Skeletal muscle tissue (tissue), 4 donors: ENCODE results near the gene PLAC8. TPM values are rescaled to one million over a fixed set of nuclear protein-coding genes. Genes with fewer than 3 reads are reported as not detected.
A peak's percentile ranks its signal among the peaks of the same experiment; 100 is the strongest.
"Not testable (repeated sequence)": the region's sequence is repeated elsewhere in the genome, so short reads cannot be mapped to it uniquely, and the experiment has no call there.

Experiments
- H3K27ac ChIP-seq: one replicate; pipeline ENCODE4 v1.7.0; 2013; ENCODE audit warnings: mild to moderate bottlenecking, low read depth, low read length, inconsistent platforms
- H3K27me3 ChIP-seq, 3 donors: one replicate each; pipeline ENCODE4 v1.7.0; 2013; ENCODE audit warnings: low read length in 3 of 3; ENCODE audit not compliant: control insufficient read depth in 3 of 3, insufficient read depth in 3 of 3
- H3K36me3 ChIP-seq, 3 donors: one replicate each; pipeline ENCODE4 v1.7.0; 2013; ENCODE audit warnings: low read length in 3 of 3; ENCODE audit not compliant: control insufficient read depth in 3 of 3, insufficient read depth in 3 of 3
- H3K4me1 ChIP-seq, 3 donors: one replicate each; pipeline ENCODE4 v1.7.0; 2013; ENCODE audit warnings: low read length in 3 of 3, mild to moderate bottlenecking in 3 of 3; ENCODE audit not compliant: control insufficient read depth in 3 of 3, insufficient read depth in 3 of 3
- H3K4me3 ChIP-seq, 3 donors: one replicate each; pipeline ENCODE4 v1.7.0; 2013; ENCODE audit warnings: low read length in 3 of 3
- H3K9ac ChIP-seq, 3 donors: one replicate each; pipeline ENCODE4 v1.7.0; 2013; ENCODE audit warnings: low read length in 3 of 3, mild to moderate bottlenecking in 3 of 3, moderate library complexity in 2 of 3, low read depth in 1 of 3
- H3K9me3 ChIP-seq, 3 donors: one replicate each; pipeline ENCODE4 v1.7.0; 2013; ENCODE audit warnings: low read length in 3 of 3; ENCODE audit not compliant: control insufficient read depth in 3 of 3
- total RNA-seq: library from RNA; depleted of rRNA; stranded (reverse); fragments of >200 nt; gene quantifications from one replicate; pipeline ENCODE4 v1.2.3, GENCODE V29; 2014
- donor health status: Osteomylitis.

Gene PLAC8
- total RNA-seq, 1 donor from 2014 or later, result 11.0 TPM

DNA sequence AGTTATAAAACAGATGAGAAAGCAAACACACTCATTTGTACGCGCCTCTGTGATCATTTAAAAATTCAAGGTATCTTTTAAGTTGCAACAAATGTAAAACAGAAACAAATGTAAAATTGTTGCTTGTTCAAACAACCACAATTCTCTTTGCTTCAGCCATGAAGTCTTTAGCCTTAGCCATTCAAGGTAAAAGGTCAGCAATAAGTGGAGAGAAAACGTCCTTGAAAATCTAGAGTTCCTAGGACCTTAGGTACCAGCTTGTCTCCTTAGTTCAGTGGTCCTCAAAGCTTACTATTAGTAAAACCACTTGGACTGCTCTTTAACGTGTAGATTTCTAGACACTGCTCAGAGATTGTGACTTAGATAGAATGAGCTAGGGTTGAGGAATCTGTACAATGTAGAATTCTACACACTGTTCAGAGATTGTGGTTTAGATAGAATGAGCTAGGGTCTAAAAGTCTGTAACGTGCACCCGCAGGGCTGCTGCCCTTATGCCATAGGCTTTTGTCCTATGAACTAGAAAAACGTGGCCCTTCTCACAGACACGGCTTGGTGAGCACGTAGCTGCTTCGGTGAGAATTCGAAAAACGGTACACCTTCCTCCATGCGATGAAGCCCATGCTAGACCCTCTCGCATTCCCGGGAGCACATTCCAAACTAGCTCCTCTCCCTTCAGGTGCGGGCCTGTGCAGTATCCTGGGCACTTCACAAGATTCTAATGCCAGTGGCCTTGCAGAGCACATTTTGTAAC, 1.7 kb downstream of the PLAC8 start:
- no peak overlapping the region for H3K27ac ChIP-seq

DNA sequence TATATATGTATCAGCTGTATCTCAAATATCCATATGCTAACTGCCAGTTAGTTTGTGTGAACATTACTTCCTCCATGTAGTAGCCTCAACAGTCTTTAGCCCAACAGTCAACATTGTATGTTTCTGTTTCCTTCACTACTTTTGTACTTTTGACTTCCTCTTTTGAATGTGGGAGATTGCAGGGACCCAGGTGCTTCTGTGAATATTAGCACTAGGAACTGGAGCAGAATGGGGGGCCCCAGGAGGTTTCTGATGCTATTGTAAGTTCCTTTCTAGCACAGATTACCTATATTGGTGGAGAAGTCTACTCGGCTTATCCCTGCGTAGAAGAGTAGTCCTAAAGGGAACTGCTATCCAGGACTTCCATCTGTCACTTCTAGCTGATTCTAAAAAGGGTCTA, 2.3 kb downstream of the PLAC8 start:
- H3K9ac ChIP-seq, result no peak overlapping the region
- H3K36me3 ChIP-seq, result no peaks in the 10 kb centered on the region
- no peak overlapping the region for H3K4me3 ChIP-seq
- no peaks in the 10 kb centered on the region for H3K27me3 ChIP-seq
- no peak overlapping the region for H3K27ac ChIP-seq
- H3K4me1 ChIP-seq, result peaks cover 4 to 8% (median 6%) of the 10 kb centered on the region in 3 donors
- H3K9me3 ChIP-seq, result no peaks in the 10 kb centered on the region

More for the DNA sequence above, 1.7 kb downstream of the PLAC8 start:
- Histone ChIP-seq H3K4me1 (peaks cover 4 to 8% (median 6%) of the 10 kb centered on the region in 3 donors), H3K4me3 (no peak overlapping the region), H3K36me3 (no peaks in the 10 kb centered on the region), H3K9ac (no peak overlapping the region), H3K9me3 (no peaks in the 10 kb centered on the region), H3K27me3 (no peaks in the 10 kb centered on the region)

DNA sequence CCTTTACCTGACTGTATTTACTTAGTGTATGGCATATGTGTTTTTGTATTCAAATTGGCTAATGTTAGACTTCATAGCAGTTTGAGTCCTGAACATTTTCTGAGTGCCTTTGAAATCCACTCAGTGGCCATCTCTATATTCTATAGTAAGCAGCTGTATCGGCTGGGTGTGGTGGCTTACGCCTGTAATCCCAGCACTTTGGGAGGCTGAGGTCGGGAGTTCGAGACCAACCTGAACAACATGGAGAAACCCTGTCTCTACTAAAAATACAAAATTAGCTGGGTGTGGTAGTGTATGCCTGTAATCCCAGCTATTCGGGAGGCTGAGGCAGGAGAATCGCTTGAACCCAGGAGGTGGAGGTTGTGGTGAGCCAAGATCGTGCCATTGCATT, 2.8 kb downstream of the PLAC8 start:
- H3K9me3 ChIP-seq, H3K36me3 ChIP-seq, H3K4me3 ChIP-seq, H3K27ac ChIP-seq, H3K4me1 ChIP-seq, H3K9ac ChIP-seq, H3K27me3 ChIP-seq: not testable (repeated sequence)

DNA sequence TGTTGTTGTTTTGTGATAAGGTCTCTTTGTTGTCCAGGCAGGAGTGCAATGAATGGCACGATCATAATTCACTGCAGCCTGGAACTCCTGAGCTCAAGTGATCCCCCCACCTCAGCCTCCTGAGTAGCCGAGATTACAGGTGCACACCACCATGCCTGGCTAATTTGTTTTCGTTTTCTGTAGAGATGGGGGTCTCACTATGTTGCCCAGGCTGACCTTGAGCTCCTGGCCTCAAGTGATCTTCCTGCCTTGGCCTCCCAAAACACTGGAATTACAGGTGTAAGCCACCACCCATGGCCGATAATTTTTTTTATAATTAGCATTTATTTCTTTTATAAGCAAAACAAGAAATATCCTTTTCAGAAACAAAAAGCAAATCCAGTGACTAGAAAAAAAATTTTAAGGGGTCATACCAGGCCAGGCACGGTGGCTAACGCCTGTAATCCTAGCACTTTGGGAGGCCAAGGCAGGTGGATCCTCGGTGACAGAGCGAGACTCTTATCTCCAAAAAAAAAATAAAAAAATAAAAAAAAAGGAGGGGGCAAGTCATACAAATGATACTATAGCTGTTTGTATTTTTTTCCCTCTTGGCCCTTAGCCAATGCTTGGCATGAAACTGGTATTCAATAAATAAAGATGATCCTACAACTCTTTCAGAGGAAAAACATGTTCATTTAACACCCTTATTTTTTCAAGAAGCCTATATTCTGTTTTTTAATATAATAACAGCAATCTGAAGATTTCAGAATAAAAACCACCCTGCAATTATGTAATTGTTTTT, 3.4 kb downstream of the PLAC8 start:
- no peak overlapping the region for H3K4me3 ChIP-seq
- H3K36me3 ChIP-seq, result no peaks in the 10 kb centered on the region
- no peaks in the 10 kb centered on the region for H3K27me3 ChIP-seq
- peaks cover 4 to 8% (median 6%) of the 10 kb centered on the region in 3 donors for H3K4me1 ChIP-seq
- H3K9ac ChIP-seq, result no peak overlapping the region
- H3K9me3 ChIP-seq, result no peaks in the 10 kb centered on the region
- no peak overlapping the region for H3K27ac ChIP-seq

DNA sequence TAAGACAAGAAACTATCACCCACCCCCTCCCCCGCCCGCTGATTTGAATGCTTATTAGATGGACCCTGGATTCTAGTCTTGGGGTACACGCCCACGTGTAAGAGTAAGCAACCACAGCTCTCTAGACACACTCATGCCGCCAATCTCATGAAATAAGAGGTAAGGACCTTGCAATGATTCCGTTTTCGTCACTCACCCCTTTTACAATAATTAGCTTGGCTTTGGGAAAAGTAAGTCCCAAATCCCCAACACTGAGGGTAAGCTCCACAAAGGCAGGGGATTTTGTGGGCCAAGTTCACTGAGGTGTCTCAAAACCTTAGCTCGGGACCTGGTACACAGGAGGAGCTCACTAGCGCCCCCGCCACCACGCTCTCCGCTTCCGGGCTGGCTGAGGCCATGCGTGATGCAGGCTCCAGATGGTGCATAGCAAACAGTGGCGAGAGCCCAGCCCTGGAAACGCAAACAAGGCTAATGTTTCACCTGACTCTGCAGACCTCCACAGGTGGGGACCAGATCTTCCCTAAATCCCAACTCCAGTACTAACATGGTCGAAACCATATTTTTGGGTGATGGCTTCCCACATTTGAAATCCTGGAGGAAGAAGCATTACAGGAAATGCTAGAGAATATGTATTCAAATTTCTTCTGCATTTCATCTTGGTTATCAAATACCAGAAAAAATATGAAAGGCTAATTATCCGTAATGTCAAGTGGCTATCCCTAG, 4.1 kb downstream of the PLAC8 start:
- Histone ChIP-seq H3K27ac (no peak overlapping the region), H3K27me3 (no peaks in the 10 kb centered on the region), H3K36me3 (no peaks in the 10 kb centered on the region), H3K4me3 (peak overlapping the region; percentile 65 to 83 (median 83)), H3K4me1 (peaks cover 4 to 8% (median 6%) of the 10 kb centered on the region in 3 donors), H3K9me3 (no peaks in the 10 kb centered on the region), H3K9ac (peak overlapping the region; percentile 47 to 68 (median 48))

DNA sequence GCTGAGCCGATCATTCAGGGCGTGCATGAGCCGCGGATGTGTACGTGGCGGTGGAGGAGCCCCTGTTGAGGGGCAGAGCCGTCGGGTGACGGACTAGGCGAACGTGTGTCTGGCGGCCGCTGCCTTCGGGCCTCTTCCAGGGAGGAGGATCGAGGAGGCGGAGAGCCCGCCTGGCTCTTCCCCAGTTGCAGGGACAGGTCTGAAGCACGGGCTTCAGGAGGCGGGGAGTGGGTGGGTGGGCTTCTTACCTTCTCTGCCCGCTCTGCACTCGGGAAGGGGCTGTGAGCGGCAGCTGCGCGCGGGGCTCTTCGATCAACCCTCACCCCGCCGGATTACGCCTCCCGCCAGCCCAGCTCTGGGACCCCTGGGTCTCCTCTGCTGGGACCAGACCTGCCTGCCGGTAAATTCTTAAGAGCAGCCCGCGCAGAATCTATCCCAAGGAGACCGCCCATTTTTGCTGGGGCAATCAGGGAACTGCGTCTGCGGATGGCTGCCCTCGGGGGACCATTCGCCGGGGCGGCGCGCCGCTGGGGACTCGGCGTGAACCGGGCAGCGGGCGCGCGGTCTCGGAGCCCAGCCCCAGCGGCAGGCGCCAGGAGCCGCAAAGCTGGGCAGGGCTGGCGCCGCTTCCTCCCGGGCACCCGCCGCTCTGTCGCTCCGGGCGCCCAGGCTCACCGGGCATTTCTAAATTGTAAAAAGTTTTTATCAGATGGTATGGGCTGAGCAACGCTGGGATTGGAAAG, 4.9 kb downstream of the PLAC8 start:
- Histone ChIP-seq H3K9ac (peak overlapping the region in 2 of 3 donors; percentile 48 to 68), H3K27ac (no peak overlapping the region), H3K27me3 (no peaks in the 10 kb centered on the region), H3K4me3 (peak overlapping the region; percentile 65 to 83 (median 83)), H3K4me1 (peaks cover 4 to 8% (median 6%) of the 10 kb centered on the region in 3 donors), H3K36me3 (no peaks in the 10 kb centered on the region), H3K9me3 (no peaks in the 10 kb centered on the region)

DNA sequence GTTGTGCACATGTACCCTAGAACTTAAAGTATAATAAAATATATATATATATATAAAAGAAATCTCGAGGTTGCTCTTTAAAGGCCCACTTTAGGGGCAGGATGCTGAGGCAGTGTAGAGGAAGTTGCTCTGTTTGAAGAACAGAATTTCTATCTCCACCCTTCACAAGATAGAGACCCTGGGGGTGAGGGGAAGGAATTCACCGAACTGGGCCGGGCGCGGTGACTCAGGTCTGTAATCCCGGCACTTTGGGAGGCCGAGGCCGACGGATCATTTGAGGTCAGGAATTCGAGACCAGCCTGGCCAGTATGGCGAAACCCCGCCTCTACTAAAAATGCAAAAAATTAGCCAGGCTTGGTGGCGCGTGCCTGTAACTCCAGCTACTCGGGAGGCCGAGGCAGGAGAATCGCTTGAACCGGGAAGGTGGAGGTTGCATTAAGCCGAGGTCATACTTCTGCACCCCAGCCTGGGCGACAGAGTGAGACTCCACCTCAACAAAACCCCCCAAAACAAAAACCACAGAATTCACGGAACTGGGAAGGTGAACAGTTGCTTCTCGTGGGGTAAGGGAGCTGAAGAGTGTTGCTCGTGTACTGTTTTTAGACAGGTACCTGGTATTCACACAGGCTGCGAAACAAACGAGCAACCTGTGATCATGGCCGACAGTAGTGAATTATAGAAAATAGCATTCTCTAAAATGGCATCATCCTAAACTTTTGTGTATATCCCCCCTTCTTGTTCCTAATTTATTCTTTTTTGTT, 6.2 kb downstream of the PLAC8 start:
- Histone ChIP-seq H3K4me1 (peaks cover 4 to 8% (median 6%) of the 10 kb centered on the region in 3 donors), H3K27ac (no peak overlapping the region), H3K9me3 (no peaks in the 10 kb centered on the region), H3K36me3 (no peaks in the 10 kb centered on the region), H3K9ac (no peak overlapping the region), H3K4me3 (no peak overlapping the region), H3K27me3 (no peaks in the 10 kb centered on the region)

DNA sequence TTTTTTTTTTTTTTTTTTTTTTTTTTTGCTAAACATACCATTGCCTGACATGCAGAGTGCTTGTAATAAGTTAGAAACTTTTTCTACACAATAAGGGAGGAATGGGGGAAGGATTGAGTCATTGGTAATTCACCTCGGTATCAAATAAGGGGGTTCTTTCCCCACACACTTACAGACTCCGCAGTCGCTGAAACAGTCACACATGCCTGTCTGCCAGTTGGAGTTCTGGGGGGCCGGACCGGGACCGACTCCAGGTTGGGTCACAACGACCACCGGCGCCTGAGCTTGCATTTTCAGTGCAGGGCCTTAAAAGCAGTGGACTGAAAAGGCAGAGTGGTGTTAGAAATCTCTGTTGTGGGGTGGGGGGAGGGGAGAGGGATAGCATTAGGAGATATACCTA, 6.9 kb downstream of the PLAC8 start:
- Histone ChIP-seq H3K9me3 (no peaks in the 10 kb centered on the region), H3K36me3 (no peaks in the 10 kb centered on the region), H3K9ac (no peak overlapping the region), H3K4me3 (no peak overlapping the region), H3K4me1 (peaks cover 4 to 8% (median 6%) of the 10 kb centered on the region in 3 donors), H3K27ac (no peak overlapping the region), H3K27me3 (no peaks in the 10 kb centered on the region)

DNA sequence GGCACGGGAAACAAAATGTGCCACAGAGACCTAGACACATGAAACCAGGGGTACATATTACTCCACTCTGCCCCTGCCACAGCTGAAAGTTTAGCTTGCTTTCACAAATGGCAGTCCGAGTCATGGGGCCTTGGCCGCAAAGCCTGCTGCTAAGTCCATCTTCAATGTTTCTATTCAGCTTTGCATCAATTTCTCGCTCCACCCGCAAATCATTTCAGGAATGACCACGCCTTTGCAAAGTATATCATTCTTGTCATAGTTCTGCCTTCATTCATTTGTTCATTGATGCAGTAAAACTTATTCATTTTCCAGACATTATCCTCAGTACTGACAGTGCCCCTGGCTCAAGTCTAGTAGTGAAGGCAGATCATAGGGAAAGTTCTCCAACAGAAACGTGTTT, 9.5 kb downstream of the PLAC8 start:
- Histone ChIP-seq H3K4me3 (no peak overlapping the region), H3K27me3 (no peaks in the 10 kb centered on the region), H3K36me3 (no peaks in the 10 kb centered on the region), H3K9me3 (no peaks in the 10 kb centered on the region), H3K4me1 (no peaks in the 10 kb centered on the region), H3K9ac (no peak overlapping the region), H3K27ac (no peak overlapping the region)
